Measurements from ENCODE around the gene GPR108.
"Not testable (repeated sequence)": the region's sequence is repeated elsewhere in the genome, so short reads cannot be mapped to it uniquely, and the experiment has no call there.

The GPR108 gene

DNA sequence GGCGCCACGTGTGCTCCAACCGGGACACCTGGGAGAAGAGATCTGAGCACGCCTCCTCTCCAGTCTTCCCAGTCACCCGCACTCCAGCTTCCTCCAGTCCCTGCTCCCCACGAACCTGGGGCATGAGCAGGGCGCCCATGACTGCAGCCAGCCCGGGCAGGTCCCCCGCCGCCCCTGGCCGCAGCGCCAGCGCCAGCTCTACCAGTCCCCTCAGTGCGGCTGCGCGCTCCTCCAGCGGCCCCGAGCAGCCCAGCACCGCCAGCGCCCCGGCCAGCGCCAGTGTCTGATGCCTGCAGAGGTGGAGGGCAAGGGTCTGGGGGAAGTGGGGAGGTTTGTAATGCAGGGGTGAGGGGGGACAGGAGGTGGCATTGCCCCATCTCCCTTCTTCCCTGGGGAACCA lies 16.8 kb upstream of the GPR108 start:
- no peak overlapping the region for H3K4me3 ChIP-seq (ENCODE audit: low read depth, low read length)
- TF ChIP-seq, protein P1, sequence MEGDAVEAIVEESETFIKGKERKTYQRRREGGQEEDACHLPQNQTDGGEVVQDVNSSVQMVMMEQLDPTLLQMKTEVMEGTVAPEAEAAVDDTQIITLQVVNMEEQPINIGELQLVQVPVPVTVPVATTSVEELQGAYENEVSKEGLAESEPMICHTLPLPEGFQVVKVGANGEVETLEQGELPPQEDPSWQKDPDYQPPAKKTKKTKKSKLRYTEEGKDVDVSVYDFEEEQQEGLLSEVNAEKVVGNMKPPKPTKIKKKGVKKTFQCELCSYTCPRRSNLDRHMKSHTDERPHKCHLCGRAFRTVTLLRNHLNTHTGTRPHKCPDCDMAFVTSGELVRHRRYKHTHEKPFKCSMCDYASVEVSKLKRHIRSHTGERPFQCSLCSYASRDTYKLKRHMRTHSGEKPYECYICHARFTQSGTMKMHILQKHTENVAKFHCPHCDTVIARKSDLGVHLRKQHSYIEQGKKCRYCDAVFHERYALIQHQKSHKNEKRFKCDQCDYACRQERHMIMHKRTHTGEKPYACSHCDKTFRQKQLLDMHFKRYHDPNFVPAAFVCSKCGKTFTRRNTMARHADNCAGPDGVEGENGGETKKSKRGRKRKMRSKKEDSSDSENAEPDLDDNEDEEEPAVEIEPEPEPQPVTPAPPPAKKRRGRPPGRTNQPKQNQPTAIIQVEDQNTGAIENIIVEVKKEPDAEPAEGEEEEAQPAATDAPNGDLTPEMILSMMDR (IDR thresholded peaks at IDR 0.05; ENCODE audit: low read depth, low read length), result no peak

DNA sequence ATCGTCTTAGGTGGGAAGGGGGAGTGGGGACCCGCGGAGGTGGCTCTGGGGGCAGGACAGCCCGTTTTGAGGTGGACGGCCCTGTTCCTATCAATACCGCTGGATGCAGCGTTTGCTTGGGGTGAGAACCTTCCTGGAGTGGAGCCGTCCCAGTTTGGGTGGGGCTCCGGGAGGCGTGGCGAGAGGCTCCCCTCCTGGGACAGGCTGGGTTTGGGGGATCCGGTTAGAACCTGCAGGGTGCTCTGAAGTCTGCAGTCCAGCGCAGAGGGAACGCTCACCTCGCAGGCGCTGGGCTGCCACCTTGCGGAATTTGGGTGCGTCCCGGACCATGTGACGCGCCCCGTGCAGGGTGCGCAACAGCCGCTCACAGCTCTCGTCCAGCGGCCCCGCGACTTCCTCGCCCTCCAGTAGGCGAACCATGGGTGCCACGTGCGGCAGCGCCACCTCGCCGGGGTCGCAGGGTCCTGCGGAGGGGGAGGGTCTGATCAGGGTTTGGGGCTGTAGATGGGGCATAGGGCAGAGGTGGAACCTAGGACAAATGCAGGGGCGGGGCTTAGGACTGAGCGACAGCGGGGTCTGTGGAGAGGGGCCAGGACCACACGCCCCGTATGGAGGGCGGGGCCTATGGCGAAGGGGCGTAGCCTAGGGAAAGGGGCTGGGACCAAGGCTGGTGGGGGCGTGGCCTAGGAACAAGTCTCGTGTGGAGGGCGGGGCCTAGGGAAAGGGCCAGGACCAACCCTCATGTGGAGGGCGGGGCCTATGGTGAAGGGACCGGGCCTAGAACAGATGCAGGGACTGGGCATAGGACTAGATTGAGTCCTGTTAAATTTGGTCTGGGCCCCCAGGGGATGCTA lies 16.0 kb upstream of the GPR108 start:
- H3K4me3 ChIP-seq (ENCODE audit: low read depth, low read length), result no peak overlapping the region

DNA sequence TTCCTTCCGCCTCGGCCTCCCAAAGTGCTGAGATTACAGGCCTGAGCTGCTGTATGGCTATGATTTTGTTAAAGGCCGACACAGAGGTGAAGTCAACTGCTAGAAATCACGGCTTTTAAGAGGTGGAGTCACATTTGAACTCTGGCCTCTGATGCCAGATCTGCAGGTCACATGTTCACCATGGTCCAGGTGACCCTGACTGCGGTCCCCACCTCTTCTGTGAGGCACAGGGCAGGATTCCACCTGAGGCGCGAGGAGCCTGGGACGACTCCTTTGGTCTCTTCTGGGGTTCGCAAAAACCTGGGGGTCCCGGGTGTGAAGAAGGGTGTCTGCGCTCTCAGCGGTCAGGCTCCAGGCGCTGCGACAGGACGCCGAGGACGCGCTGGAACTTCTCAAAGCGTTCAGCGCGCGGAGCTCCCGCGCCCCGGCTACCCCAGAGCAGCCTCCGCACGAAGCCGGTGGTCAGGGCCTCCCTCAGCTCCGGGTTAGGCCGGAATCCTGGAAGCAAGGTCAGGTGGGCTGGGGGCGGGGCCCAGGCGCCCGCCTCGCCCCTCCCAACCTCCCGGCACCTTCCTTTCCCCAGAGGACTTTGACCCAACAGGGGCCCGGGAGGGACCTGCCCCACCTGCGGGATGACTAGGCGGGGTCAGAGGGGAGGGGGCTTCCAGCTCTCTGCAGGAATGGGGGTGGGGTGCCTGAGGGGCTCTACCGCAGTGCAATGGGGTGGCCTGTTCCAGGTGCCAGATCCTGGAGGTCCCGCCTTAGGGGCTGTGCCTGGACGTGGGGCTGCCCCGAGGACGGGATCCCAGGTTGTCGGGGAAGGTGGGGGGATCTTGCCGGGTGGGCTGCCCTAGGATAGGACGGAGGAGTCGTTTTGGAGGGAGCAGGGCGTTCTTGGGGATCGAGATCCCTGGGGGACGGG lies 15.1 kb upstream of the GPR108 start:
- H3K4me3 ChIP-seq (ENCODE audit: low read depth, low read length), result no peak overlapping the region
- TF ChIP-seq, protein P1 (IDR thresholded peaks at IDR 0.05; ENCODE audit: low read depth, low read length), result no peak

More for the DNA sequence above, 16.0 kb upstream of the GPR108 start:
- TF ChIP-seq, protein P1 (IDR thresholded peaks at IDR 0.05; ENCODE audit: low read depth, low read length), result no peak

DNA sequence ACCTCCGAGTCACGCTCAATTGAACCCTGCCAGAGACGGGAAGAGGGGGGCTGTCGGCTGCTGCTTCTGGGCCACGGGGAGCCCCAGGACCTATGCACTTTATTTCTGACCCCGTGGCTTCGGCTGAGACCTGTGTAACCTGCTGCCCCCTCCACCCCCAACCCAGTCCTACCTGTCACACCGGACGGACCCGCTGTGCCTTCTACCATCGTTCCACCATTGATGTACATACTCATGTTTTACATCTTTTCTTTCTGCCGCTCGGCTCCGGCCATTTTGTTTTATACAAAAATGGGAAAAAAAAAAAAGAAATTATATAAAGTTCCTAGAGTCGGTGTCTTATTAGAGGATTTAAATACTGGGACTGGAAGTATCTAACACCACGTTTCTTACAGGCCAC lies 13.8 kb upstream of the GPR108 start:
- TF ChIP-seq, protein P1 (IDR thresholded peaks at IDR 0.05; ENCODE audit: low read depth, low read length), result no peak
- H3K4me3 ChIP-seq (ENCODE audit: low read depth, low read length), result no peak overlapping the region

DNA sequence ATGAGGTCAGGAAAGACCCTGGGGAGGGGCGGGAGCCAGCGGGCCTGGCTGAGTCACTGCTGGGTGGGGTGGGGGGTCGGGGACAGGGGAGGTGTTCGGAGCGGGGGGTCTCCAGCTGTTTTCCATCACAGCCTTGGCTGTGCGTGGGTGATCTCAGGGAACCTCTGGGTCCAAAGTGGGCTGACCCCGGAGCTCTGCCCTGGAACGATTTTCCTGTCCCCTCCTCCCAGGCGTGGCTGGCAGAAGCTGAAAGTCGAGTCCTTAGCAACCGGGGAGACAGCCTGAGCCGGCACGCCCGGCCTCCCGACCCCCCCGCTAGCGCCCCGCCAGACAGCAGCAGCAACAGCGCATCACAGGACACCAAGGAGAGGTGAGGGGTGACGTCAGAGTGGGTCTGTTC lies 12.7 kb upstream of the GPR108 start:
- H3K4me3 ChIP-seq (ENCODE audit: low read depth, low read length), result no peak overlapping the region
- TF ChIP-seq, protein P1 (IDR thresholded peaks at IDR 0.05; ENCODE audit: low read depth, low read length), result no peak

DNA sequence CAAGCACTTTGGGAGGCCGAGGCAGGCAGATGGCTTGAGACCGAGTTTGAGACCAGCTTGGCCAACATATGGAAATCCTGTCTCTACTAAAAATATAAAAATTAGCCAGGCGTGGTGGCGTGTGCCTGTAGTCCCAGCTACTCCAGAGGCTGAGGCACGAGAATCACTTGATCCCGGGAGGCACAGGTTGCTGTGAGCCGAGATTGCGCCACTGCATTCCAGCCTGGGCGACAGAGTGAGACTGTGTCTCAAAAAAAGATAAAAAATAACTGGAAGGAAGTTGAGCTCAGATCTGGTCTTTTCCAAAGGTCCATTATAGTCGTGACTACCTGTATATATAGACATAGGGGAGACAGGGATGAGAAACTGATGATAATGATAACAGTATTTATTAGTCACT lies 11.2 kb upstream of the GPR108 start:
- not testable (repeated sequence) for H3K4me3 ChIP-seq (ENCODE audit: low read depth, low read length)

DNA sequence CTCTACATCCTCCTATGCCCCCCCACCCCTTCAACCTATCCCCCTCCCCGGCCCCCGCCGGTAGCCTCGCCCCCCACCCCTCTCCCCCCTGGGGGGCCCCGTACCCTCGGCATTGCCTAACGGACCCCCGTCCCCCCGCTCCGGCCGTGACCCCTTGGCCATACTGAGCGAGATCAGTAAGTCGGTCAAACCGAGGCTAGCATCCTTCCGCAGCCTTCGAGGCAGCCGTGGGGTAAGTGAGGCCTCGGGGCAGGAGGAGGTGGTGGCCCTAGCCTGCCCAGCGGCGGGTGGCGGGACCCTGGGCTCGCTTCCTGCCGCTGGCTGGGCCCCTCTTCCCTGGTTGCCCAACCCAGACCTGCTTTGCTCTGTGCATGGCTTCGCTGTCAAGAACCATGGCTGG lies 8.6 kb upstream of the GPR108 start:
- TF ChIP-seq, protein P1 (IDR thresholded peaks at IDR 0.05; ENCODE audit: low read depth, low read length), result no peak
- no peak overlapping the region for H3K4me3 ChIP-seq (ENCODE audit: low read depth, low read length)
